Chondrocyte (in vitro differentiated cells): Measurements from ENCODE around the gene ESPN. TPM values are rescaled to one million over a fixed set of nuclear protein-coding genes. Genes with fewer than 3 reads are reported as not detected.

Experiments
- DNase-seq: peaks from one replicate; pipeline ENCODE4 v3.0.0; 2021; ENCODE audit warnings: mixed read lengths, low spot score
- H3K27ac Mint-ChIP-seq: one replicate; pipeline ENCODE4 v1.8.0; 2021; ENCODE audit warnings: mild to moderate bottlenecking, moderate library complexity, mixed read lengths; ENCODE audit not compliant: unreplicated experiment
- H3K27me3 Mint-ChIP-seq: 2 replicates; pipeline ENCODE4 v1.8.0; 2021; ENCODE audit warnings: low read depth, mixed read lengths
- H3K36me3 Mint-ChIP-seq: 2 replicates; pipeline ENCODE4 v1.8.0; 2021; ENCODE audit warnings: low read depth, mixed read lengths
- H3K4me1 Mint-ChIP-seq: 2 replicates; pipeline ENCODE4 v1.8.0; 2021; ENCODE audit warnings: low read depth, mild to moderate bottlenecking, mixed read lengths
- H3K4me3 Mint-ChIP-seq: one replicate; pipeline ENCODE4 v1.8.0; 2021; ENCODE audit warnings: mild to moderate bottlenecking, moderate library complexity, mixed read lengths; ENCODE audit not compliant: unreplicated experiment
- H3K9me3 Mint-ChIP-seq: 2 replicates; pipeline ENCODE4 v1.8.0; 2021; ENCODE audit warnings: low read depth, mixed read lengths
- total RNA-seq: library from RNA; stranded (reverse); gene quantifications from 3 replicates; pipeline ENCODE4 v1.2.1, GENCODE V29; 2021
- TF ChIP-seq, protein P1 (sequence below): fragments of 200-600 bp; sonication (generic); IDR thresholded peaks from 2 replicates; pipeline ENCODE4 v1.5.0; 2021; ENCODE audit warnings: antibody characterized with exemption, mild to moderate bottlenecking, moderate library complexity

The ESPN gene
- total RNA-seq, 1 donor from 2014 or later, result 0.57 TPM

GRCh38 chr1:6487804-6488484 lies 63.4 kb downstream of the ESPN start:
- TF ChIP-seq, protein P1, sequence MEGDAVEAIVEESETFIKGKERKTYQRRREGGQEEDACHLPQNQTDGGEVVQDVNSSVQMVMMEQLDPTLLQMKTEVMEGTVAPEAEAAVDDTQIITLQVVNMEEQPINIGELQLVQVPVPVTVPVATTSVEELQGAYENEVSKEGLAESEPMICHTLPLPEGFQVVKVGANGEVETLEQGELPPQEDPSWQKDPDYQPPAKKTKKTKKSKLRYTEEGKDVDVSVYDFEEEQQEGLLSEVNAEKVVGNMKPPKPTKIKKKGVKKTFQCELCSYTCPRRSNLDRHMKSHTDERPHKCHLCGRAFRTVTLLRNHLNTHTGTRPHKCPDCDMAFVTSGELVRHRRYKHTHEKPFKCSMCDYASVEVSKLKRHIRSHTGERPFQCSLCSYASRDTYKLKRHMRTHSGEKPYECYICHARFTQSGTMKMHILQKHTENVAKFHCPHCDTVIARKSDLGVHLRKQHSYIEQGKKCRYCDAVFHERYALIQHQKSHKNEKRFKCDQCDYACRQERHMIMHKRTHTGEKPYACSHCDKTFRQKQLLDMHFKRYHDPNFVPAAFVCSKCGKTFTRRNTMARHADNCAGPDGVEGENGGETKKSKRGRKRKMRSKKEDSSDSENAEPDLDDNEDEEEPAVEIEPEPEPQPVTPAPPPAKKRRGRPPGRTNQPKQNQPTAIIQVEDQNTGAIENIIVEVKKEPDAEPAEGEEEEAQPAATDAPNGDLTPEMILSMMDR, result no peak
- Mint-ChIP-seq H3K9me3 (no peaks in the 10 kb centered on the region), H3K4me3 (no peak overlapping the region), H3K36me3 (no peaks in the 10 kb centered on the region), H3K4me1 (peaks cover 52% of the 10 kb centered on the region), H3K27me3 (no peaks in the 10 kb centered on the region), H3K27ac (peak overlapping the region; percentile 45)
- no peak for DNase-seq

DNA sequence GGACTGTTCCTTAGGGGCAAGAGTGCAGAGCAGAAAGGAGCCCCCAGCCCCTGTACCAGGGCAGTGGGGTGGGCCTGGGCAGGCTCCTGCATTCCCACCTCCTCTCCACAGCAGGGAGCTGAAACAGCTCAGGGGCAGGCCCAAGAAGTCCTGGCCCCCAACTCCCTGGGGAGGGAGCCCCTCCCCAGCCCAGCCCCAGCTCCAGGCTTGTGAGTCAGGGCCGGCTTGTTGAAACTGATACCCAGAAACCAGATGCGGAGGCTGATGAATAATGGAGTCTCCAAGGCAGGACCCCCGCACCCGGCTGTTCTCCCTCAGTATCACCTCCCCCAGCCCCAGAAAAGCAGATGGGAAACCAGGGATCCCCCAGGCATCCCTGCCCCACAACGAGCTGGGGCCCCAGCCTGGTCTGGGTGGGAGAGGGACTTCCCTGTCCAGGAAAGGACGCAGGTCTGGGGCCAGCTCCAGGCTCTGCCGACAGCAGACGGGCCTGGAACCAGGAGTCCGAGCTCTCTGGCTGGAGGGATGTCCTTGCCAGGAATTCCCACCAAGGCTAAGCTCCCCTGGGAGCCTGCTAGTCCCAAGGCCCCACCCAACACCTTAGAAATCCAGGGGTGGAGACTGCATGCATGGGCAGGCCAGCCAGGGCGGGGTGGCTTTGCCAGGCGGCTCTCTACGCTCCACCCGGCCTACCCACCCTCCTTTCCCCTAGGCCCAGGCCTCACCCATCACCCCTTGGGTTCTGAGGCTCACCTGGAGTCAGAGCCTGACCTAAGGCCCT lies 64.2 kb downstream of the ESPN start:
- no peaks in the 10 kb centered on the region for H3K36me3 Mint-ChIP-seq
- H3K27ac Mint-ChIP-seq, result no peak overlapping the region
- no peak overlapping the region for H3K4me3 Mint-ChIP-seq
- DNase-seq, result no peak
- TF ChIP-seq, protein P1, result no peak
- peaks cover 55% of the 10 kb centered on the region for H3K4me1 Mint-ChIP-seq
- no peaks in the 10 kb centered on the region for H3K9me3 Mint-ChIP-seq
- H3K27me3 Mint-ChIP-seq, result no peaks in the 10 kb centered on the region

DNA sequence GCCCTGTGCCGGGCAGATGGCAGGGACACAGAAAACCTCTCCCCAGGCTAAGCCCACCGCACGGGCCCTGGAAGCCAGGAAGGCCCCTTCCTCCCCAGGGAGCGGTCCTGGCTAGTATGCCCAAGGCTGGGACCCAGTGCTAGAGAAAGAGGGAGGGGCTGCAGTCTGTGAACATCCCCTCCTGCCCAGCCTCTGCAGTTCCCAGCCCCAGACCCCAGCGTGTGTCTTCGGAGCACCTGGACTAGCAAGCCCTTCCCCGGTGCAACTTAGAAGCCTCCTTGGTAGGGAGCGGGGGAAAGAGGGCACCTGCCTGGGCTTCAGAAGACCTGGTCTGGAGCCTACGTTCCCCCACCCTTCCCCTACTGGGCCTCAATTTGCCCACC lies 64.8 kb downstream of the ESPN start:
- peaks cover 50% of the 10 kb centered on the region for H3K4me1 Mint-ChIP-seq
- TF ChIP-seq, protein P1, result no peak
- peak overlapping the region; percentile 65 for H3K4me3 Mint-ChIP-seq

GRCh38 chr1:6489799-6490180 lies 65.2 kb downstream of the ESPN start:
- Mint-ChIP-seq H3K36me3 (no peaks in the 10 kb centered on the region), H3K4me1 (peaks cover 46% of the 10 kb centered on the region), H3K27ac (peak overlapping the region; percentile 8), H3K27me3 (no peaks in the 10 kb centered on the region), H3K9me3 (no peaks in the 10 kb centered on the region), H3K4me3 (peak overlapping the region; percentile 65)
- TF ChIP-seq, protein P1, result peak; percentile 99
- no peak for DNase-seq

More for the DNA sequence above, 64.8 kb downstream of the ESPN start:
- Mint-ChIP-seq H3K36me3 (no peaks in the 10 kb centered on the region), H3K27me3 (no peaks in the 10 kb centered on the region), H3K9me3 (no peaks in the 10 kb centered on the region), H3K27ac (no peak overlapping the region)
- DNase-seq, result no peak

- no peaks in the 10 kb centered on the region for H3K9me3 Mint-ChIP-seq
- H3K4me1 Mint-ChIP-seq, result peaks cover 46% of the 10 kb centered on the region
- peak overlapping the region; percentile 65 for H3K4me3 Mint-ChIP-seq
- no peaks in the 10 kb centered on the region for H3K36me3 Mint-ChIP-seq
- H3K27ac Mint-ChIP-seq, result peak overlapping the region; percentile 84
- H3K27me3 Mint-ChIP-seq, result no peaks in the 10 kb centered on the region
- no peak for DNase-seq
- TF ChIP-seq, protein P1, result peak; percentile 77
These were observed 65.9 kb downstream of the ESPN start for GRCh38 chr1:6490181-6491080.
